H1 (cell line): ENCODE results near the gene SLC27A2. TPM values are rescaled to one million over a fixed set of nuclear protein-coding genes. Genes with fewer than 3 reads are reported as not detected.

Experiments
- HDAC2 ChIP-seq, 2 experiments: fragments of 300-600 bp in 1 of 2; sonication (generic) in 1 of 2; IDR thresholded peaks; 2 replicates each; pipeline ENCODE4 v1.6.1; 2011 to 2012; ENCODE audit warnings: low read depth in 2 of 2, low read length in 2 of 2, mild to moderate bottlenecking in 2 of 2, moderate library complexity in 2 of 2, borderline replicate concordance in 1 of 2, inconsistent platforms in 1 of 2
- RAD21 ChIP-seq, 2 experiments: IDR thresholded peaks in 1 of 2; conservative IDR thresholded peaks in 1 of 2; 2 replicates each; pipeline ENCODE4 v1.6.1; 2011; ENCODE audit warnings: low read depth in 2 of 2, low read length in 2 of 2, improper control_type of control experiment in 1 of 2, inconsistent platforms in 1 of 2, mild to moderate bottlenecking in 1 of 2, moderate library complexity in 1 of 2
- SIX5 ChIP-seq: IDR thresholded peaks from 2 replicates; pipeline ENCODE4 v1.6.1; 2011; ENCODE audit warnings: mild to moderate bottlenecking, low read depth, low read length
- TAF1 ChIP-seq: IDR thresholded peaks from 2 replicates; pipeline ENCODE4 v1.6.1; 2011; ENCODE audit warnings: mild to moderate bottlenecking, low read depth, low read length
- ZNF274 ChIP-seq: IDR thresholded peaks from 2 replicates; pipeline ENCODE4 v1.7.0; 2012; ENCODE audit warnings: low read length, borderline replicate concordance; ENCODE audit errors: extremely low read depth
- polyA plus RNA-seq, 7 experiments: library from polyadenylated mRNA; depleted of rRNA in 3 of 7; stranded (reverse) in 5 of 7; unstranded in 2 of 7; fragments of >200 nt in 5 of 7; fragments of 200-250 nt in 2 of 7; gene quantifications; 1 replicate in 5 of 7; 2 replicates in 1 of 7; 4 replicates in 1 of 7; pipeline versions ENCODE4 v1.2.1 to v1.2.3, GENCODE V29; 2011 to 2013; ENCODE audit warnings: missing spikeins in 2 of 7, mixed read lengths in 2 of 7
- total RNA-seq: library from RNA; stranded (reverse); fragmentation: NEBNext Ultra II Directional; extraction: Animal tissue kit (Norgen Biotek cat#: 25700); gene quantifications from 2 replicates; pipeline ENCODE4 v1.2.1, GENCODE V29; 2021

SLC27A2 gene
- total and polyA plus RNA-seq, 2 of the 8 experiments (the other 6 are each of a cell fraction or from before 2014, with no cell fraction given) = 5.6 to 5.8 TPM

- TF ChIP-seq RAD21 (IDR thresholded peaks at IDR 0.05 in 1 of 2, conservative IDR thresholded peaks at IDR 0.05 in 1 of 2; ENCODE audit: low read depth in 2 of 2, low read length in 2 of 2) (no peak), TAF1 (no peak), HDAC2 (IDR thresholded peaks at IDR 0.05; ENCODE audit: borderline replicate concordance in 1 of 2, low read depth in 2 of 2, low read length in 2 of 2) (no peak), SIX5 (no peak), ZNF274 (no peak)
Observed at GRCh38 chr15:50247819-50248655, 66.0 kb downstream of the SLC27A2 start (continued).
